ENCODE data around the gene SLC26A4. TPM values are rescaled to one million over a fixed set of nuclear protein-coding genes. Genes with fewer than 3 reads are reported as not detected.

Gene SLC26A4
- total RNA-seq, 1 experiment from 2014 or later, result 0.22 TPM

- TF ChIP-seq ZNF219 (CRISPR knock-in tag; IDR thresholded peaks at IDR 0.05; ENCODE audit: borderline replicate concordance) (no peak), NFE2L1 (CRISPR knock-in tag; IDR thresholded peaks at IDR 0.05) (no peak), ATF1 (CRISPR knock-in tag; IDR thresholded peaks at IDR 0.05) (no peak)
- TF ChIP-seq, protein P1, sequence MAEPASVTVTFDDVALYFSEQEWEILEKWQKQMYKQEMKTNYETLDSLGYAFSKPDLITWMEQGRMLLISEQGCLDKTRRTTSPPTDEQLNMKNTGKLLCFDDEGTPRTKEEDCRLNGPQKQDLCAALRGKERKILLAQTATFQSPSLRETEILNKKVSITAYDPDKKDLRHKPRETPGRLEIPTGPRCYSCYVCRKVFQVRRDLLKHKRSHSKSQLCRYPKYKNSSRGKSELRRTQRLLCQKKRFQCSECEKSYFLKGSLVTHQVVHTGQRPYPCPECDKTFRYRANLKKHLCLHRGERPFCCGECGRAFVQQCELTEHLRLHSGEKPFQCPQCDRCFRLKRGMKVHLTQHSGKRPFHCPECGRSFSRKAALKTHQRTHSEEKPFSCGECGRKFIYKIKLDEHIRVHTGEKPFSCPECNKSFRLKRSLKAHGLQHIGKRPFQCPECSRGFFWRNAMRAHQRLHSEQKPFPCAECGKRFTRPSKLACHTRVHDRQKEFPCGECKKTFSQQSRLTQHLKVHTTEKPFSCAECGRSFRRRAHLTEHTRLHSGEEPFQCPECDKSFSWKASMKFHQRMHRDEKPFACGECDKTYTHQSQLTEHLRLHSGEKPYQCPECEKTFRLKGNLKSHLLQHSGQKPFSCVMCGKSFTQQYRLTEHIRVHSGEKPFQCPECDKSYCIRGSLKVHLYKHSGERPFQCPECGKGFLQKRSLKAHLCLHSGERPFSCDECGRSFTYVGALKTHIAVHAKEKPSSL (CRISPR knock-in tag; conservative IDR thresholded peaks at IDR 0.05), result no peak
Observed at GRCh38 chr7:107721286-107721685, 60.7 kb downstream of the SLC26A4 start (continued).

DNA sequence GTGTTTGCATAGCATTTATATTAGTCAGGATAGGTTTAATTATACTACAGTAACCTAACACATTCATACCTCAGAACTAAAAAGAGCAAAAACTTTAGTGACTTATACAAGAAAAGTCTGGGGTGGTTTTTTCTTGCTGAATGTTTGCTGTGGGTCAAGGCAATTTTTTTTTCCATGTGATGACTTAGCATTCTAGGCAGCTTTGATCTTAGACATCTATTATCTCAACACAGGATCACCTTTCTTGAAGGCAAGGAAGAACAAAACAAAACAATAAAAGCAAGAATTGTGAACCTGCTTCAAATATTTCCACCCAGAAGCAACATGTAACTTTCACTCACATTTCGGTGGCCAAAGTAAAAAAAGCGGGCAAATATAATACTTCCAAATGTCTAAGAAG lies 62.6 kb downstream of the SLC26A4 start:
- Mint-ChIP-seq H3K4me1 (peaks cover 11% of the 10 kb centered on the region), H3K4me3 (no peak overlapping the region), H3K9me3 (no peaks in the 10 kb centered on the region), H3K36me3 (no peaks in the 10 kb centered on the region), H3K27me3 (ENCODE audit: low read depth) (peaks cover 6% of the 10 kb centered on the region), H3K27ac (no peak overlapping the region)
- TF ChIP-seq TCF7 (CRISPR knock-in tag; IDR thresholded peaks at IDR 0.05; ENCODE audit: low read depth) (no peak), RELA (CRISPR knock-in tag; IDR thresholded peaks at IDR 0.05; ENCODE audit: borderline replicate concordance) (no peak), CTCF (IDR thresholded peaks at IDR 0.05) (no peak), E2F1 (CRISPR knock-in tag; IDR thresholded peaks at IDR 0.05) (no peak), TP53 (CRISPR knock-in tag; IDR thresholded peaks at IDR 0.05) (no peak), ATF2 (CRISPR knock-in tag; IDR thresholded peaks at IDR 0.05; ENCODE audit: borderline replicate concordance, low read depth) (no peak), FOXJ3 (CRISPR knock-in tag; IDR thresholded peaks at IDR 0.05; ENCODE audit: borderline replicate concordance) (no peak)
- ATAC-seq (no peak), DNase-seq (ENCODE audit: low spot score) (no peak)
- CTCF ChIA-PET, result interaction anchor here (1.2 to 1.9 kb wide), 2 partner anchors 152 to 260 kb away, joined by 3 to 7 read pairs; no protein-coding TSS in a partner anchor
- POLR2A ChIA-PET, result no interaction called here

DNA sequence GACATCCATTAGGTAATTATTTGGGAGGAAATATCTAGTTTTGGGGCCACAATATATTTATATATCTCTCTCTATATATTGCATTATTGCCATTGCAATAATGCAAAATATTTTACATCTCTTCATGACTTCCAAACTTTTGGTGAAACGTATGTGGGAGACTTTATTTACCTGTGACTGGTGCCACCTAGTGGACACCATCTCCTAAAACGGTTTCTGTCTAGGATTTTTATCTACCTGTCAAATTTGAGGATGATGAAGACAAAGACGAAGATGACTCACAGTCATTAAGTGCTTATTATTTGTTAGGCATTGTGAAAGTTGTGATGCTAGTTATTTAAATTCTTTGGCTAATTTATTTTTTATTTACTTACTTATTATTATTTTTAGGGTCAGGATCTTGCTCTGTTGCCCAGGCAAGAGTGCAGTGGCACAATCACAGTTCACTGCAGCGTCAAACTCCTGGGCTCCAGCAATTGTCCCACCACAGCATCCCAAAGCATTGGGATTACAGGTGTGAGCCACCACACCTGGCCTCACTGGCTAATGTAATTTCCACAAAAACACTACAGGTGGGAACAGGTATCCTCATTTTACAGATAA lies 64.6 kb downstream of the SLC26A4 start:
- ATAC-seq (no peak), DNase-seq (ENCODE audit: low spot score) (peak; percentile 22)
- CTCF ChIA-PET, result interaction anchor here (0.7 to 1.9 kb wide), 3 partner anchors 64 to 262 kb away, joined by 3 to 7 read pairs (median 3); no protein-coding TSS in a partner anchor
- H3K36me3 Mint-ChIP-seq, result no peaks in the 10 kb centered on the region
- peaks cover 6% of the 10 kb centered on the region for H3K4me1 Mint-ChIP-seq
- no peaks in the 10 kb centered on the region for H3K9me3 Mint-ChIP-seq
- H3K4me3 Mint-ChIP-seq, result no peak overlapping the region
- TF ChIP-seq FOXJ3 (CRISPR knock-in tag; IDR thresholded peaks at IDR 0.05; ENCODE audit: borderline replicate concordance) (no peak), CTCF (IDR thresholded peaks at IDR 0.05) (peak; percentile 58)
- POLR2A ChIA-PET, result interaction anchor here (0.8 kb wide), 1 partner anchor 252 kb away, joined by 3 read pairs; no protein-coding TSS in a partner anchor
- H3K27me3 Mint-ChIP-seq (ENCODE audit: low read depth), result peaks cover 8% of the 10 kb centered on the region
- H3K27ac Mint-ChIP-seq, result no peak overlapping the region

Data from WTC11 (cell line).